Activated CD8-positive, alpha-beta memory T cell treated with anti-CD3 and anti-CD28 coated beads, Interleukin-2, amount 50 U/mL, for 4 hours (primary cell): ENCODE measurements around the gene NNAT.
"Not testable (repeated sequence)": the region's sequence is repeated elsewhere in the genome, so short reads cannot be mapped to it uniquely, and the experiment has no call there.

Source experiments
- DNase-seq: peaks from one replicate; pipeline ENCODE4 v3.0.0-alpha.2; 2020

Gene NNAT

DNA sequence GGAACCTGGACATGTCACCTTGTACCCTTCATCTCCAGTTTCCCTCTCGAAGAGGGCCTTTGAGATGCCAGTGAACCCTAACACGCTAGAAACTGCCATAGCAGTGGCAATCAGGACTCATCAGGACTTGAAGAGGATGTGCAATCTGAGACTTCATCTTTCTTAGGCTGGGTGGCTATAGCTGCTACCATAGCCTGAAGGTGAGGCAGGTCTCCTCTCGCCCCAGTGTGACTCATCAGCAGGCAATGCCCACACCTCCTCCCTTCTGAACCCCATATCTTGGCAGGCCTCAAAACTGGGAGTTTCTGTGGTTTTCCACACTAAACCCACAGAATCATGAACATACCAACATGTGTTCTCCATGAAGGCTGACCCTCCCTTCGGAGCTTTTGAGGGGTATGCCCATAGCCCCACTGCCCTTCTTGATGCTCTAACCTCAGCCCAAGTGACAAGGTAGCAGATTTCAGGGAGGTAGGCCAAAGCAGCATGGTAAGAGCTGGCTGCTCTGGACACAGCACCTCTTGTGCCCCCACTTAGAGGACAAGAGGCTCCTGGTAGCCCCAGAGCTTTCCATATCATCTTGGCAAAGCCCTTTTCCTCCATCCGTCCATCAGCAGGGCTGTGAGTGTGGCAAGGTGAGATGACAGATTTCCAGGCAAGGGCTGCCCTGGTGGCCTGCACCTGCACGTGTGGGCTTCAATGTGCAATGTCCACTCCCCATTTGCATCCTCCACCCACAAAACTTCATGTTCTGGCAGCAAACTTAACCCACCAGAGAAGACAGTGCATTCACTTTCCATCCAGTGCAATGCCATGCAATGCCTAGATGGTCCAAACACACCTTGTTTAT, 4.0 kb downstream of the NNAT start:
- peak; percentile 25 for DNase-seq

GRCh38 chr20:37525810-37526209, 4.8 kb downstream of the NNAT start:
- no peak for DNase-seq

DNA sequence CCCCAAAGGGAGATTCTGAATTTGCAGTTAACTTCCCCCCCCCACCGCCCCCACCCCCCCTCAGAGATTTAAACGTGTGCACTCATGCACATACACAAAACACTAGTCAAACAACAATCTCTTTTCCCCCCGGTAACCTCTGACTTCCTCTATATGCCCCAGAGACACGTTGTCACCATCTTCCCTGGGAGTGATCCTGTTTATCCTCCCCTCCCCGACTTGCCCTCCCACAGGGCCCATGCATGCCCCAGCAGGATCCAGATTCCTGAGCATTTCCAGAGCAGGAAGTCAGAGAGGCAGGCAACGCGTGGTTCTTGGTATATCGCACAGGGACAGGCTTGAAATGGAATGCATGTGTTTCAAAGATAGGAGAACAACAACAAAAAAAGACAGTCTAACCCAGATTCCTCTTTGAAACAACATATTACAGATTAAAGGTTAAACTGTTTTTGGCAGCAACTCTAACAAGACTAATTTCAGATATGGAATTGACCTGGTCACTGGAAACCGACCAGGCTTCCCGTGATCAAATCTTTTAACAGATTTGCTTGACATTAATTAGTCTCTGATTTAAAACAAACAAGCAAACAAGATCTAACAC, 5.3 kb downstream of the NNAT start:
- no peak for DNase-seq

DNA sequence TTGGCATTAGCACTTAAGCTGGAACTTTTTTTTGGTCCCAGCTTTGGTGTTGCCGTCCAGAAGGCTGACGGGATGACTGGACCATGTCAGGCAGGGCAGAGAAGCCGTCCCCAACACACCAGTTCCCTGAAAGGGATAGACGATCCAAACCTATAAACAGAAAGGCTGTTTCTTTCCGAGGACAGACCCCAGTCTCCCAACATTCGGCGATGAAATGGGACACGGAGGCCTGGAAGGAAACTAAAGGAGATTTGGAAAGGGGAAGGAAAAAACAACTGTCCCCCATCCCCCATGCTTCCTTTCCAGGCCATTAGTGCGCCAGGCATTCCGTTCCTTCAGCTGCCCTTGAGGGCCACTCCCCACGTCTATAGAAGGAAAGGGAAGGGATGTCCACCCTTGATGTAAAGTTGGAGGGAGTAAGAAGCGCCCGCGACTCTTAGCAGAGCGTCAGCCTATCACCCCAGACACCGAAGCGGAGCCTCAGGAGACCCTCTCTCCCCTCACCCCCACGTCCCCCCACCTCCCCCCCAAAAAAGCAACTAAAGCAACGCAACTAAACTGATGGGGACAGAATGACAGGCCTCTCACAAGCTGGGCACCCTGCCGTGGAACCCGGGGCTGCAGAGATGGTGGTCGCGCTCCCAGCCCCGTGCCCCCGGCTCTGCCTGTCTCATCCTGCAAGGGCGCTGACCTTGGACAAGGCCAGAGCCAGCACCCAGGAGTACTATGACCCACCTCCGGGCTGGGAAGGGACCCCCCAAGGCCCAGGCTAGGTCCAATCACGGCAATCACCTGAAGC, 6.0 kb downstream of the NNAT start:
- DNase-seq, result no peak

DNA sequence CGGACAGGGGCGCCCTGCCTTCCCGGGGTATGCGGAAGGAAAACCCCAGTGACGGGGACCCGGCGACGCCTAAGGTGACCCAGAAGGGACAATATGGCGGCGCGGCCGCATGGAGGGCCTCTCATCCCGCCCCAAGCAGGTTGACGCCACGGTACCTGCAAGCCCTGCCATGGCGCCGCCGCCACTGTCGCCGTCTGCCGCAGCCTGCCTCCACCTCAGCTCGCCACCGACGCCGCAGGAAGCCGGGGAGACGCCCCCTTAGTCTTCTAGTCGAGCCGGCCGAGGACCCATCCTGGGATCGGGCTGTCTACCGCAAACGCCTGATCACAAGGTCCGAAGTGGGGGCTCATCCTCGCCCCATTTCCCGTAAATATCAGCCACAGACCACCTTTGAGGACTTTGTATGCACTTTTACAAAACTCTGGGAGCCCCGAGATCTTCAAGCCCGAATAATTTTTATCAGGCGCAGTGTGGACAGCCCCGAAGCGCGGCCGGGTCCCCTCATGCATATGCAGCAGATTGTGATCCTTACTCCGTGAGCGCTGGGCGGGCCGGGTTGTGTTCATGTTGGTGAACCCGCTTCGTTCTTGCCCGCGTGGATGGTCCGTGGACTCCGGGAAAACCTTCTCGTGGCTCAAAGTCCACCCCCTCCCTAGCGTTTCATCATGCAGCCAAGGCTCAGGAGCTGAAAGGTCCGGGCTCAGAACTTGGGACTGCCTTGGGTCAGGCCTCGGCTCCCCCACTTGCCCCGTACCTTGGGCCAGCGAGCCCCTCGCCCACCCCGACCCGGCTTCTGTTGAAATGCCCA, 6.8 kb downstream of the NNAT start, which contains the start of gene BLCAP:
BLCAP (minus strand) TSS at position 239 of the 808 bp plus-strand sequence. CDS start 8,702 bp downstream, outside the sequence.
- peak; percentile 91 for DNase-seq

GRCh38 chr20:37528446-37529213, 7.6 kb downstream of the NNAT start:
- no peak for DNase-seq

- DNase-seq, result no peak
These were observed 8.3 kb downstream of the NNAT start for GRCh38 chr20:37529214-37529967.

GRCh38 chr20:37529968-37530600, 9.0 kb downstream of the NNAT start:
- no peak for DNase-seq

GRCh38 chr20:37530696-37531095, 9.6 kb downstream of the NNAT start:
- no peak for DNase-seq

DNA sequence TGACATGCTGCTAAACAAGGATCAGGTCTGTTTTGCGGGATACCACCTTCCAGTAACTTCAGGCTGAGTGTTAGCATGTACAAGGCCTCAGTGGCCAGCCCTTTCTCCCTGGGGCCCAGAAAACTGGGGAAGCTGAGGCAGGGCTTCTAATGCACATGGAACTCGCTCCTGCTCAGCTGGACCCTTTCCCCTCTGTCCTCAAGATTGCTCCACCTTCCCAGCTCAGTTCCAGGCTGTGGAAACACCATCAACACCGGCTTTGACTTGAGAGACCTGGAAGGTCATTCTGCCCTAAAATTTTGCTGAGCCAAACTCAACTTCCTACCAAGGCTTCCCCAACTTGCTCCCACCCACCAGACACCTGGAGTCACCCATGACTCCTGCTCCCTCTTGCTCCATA, 10.8 kb downstream of the NNAT start:
- DNase-seq, result no peak

- DNase-seq, result no peak
These were observed 12.2 kb downstream of the NNAT start for GRCh38 chr20:37533154-37533715.

DNA sequence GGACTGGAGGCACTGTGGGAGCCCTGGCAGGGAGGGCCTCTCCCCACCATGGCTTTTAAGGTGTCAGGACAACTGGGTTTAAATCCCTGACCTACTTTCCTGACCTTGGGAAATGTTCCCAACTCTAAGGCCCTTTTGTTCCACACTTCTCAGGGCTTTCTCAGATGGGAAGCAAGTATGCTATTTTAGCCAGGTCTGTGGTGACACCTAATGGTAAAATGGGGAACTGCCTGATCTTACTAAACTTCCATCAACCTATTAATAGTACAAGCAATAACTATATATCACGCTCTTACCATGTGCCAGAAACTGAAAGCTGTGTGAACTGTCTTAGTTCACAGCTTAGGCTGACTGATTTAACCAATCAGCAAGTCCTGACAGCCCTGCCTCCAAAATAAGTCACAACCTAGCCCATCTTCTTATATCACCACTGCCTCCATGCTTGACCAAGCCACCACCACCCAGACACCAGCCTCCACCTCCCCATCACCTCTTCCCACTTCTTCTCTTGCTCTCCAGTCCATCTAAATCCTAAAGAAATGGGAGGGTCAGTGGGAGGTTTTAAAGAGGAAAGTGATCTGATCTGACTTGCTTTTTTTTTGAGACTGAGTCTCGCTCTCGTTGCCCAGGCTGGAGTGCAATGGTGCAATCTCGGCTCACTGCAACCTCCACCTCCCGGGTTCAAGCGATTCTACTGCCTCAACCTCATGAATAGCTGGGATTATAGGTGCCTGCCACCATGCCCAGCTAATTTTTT, 13.5 kb downstream of the NNAT start:
- peak; percentile 41 for DNase-seq

- no peak for DNase-seq
These were observed 14.5 kb downstream of the NNAT start for GRCh38 chr20:37535443-37536132.

DNA sequence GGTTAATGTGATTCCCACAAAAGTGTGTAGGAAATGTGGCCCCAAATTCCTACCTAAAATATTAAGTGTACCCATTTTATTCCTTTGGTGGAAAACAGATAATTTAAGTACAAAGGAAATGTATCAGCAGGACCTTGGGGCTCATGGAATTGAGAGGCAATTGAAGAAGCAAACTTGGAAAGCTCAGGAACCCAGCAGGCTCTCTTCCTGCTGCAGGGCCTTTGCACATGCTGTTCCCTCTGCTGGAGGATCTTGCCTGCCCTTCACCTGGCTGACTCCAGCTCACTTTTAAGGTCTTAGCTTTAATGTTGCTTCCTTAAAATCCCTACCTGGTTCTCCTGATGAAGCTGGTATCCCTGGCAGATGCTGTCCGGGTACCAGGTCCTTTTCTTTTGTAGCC, 16.5 kb downstream of the NNAT start:
- no peak for DNase-seq

GRCh38 chr20:37538003-37538402, 17.0 kb downstream of the NNAT start:
- no peak for DNase-seq

DNA sequence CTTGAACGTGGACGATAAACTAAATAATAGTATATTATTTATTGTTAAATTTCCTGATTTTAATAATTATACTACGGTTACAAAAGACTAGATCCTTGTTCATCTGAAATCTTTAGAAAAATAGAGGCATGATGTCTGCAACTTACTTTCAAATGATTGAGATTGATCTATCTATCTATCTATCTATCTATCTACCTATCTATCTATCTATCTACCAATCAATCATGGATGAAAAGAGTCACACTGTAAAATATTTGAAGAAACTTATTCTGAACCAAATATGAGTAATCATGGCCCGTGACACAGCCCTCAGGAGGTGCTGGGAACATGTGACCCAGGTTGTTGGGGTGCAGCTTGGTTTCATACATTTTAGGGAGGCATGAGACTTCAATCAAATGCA, 18.4 kb downstream of the NNAT start:
- no peak for DNase-seq

- no peak for DNase-seq
These were observed 19.0 kb downstream of the NNAT start for GRCh38 chr20:37540001-37540400.

- not testable (repeated sequence) for DNase-seq
These were observed 19.8 kb downstream of the NNAT start for GRCh38 chr20:37540838-37541237.

GRCh38 chr20:37541326-37541725, 20.3 kb downstream of the NNAT start:
- DNase-seq, result no peak
